Activated CD8-positive, alpha-beta T cell treated with anti-CD3 and anti-CD28 coated beads for 36 hours (primary cell): ENCODE measurements around the gene KRTAP1-5. TPM values are rescaled to one million over a fixed set of nuclear protein-coding genes. Genes with fewer than 3 reads are reported as not detected.
"Not testable (repeated sequence)": the region's sequence is repeated elsewhere in the genome, so short reads cannot be mapped to it uniquely, and the experiment has no call there.

Experiments used
- ATAC-seq: fragments of 200-7000 bp; cut with Tn5 transposase; one replicate; pipeline ENCODE4 v1.10.0; 2021; ENCODE audit warnings: mild to moderate bottlenecking, moderate library complexity
- CTCF ChIA-PET: fragments of 350-600 bp; sonication (Branson Sonifier 250); formaldehyde crosslinking; loops from one replicate; lab custom pipeline; 2021; ENCODE audit warnings: antibody characterized with exemption; lab: Charles Lee
- POLR2A ChIA-PET: fragments of 350-600 bp; sonication (Branson Sonifier 250); formaldehyde crosslinking; loops from one replicate; lab custom pipeline; 2021; ENCODE audit warnings: antibody characterized with exemption; lab: Charles Lee
- DNase-seq: peaks from one replicate; pipeline ENCODE4 v3.0.0-alpha.2; 2020
- H3K27ac Mint-ChIP-seq: one replicate; pipeline ENCODE4 v1.8.0; 2021; ENCODE audit warnings: mild to moderate bottlenecking, mixed read lengths
- H3K27me3 Mint-ChIP-seq: one replicate; pipeline ENCODE4 v1.8.0; 2021; ENCODE audit warnings: mixed read lengths
- H3K36me3 Mint-ChIP-seq: one replicate; pipeline ENCODE4 v1.8.0; 2021; ENCODE audit warnings: low read depth, mixed read lengths
- H3K4me1 Mint-ChIP-seq: one replicate; pipeline ENCODE4 v1.8.0; 2021; ENCODE audit warnings: low read depth, mixed read lengths
- H3K4me3 Mint-ChIP-seq: one replicate; pipeline ENCODE4 v1.8.0; 2021; ENCODE audit warnings: mild to moderate bottlenecking, moderate library complexity, mixed read lengths
- H3K9me3 Mint-ChIP-seq: one replicate; pipeline ENCODE4 v1.8.0; 2021; ENCODE audit warnings: mixed read lengths
- intact Hi-C: fragments of 100-400 bp; cut with micrococcal nuclease; formaldehyde crosslinking; loops from one replicate; pipeline ENCODE4 v1.10.0; 2022
- total RNA-seq, 2 experiments: library from RNA; stranded (reverse); gene quantifications; one replicate each; pipeline ENCODE4 v1.2.3, GENCODE V29; 2021
- TF ChIP-seq, protein P1 (sequence below): fragments of 200-600 bp; IDR thresholded peaks from one replicate; pipeline ENCODE4 v1.8.0; 2022; ENCODE audit warnings: antibody characterized with exemption, mild to moderate bottlenecking

The KRTAP1-5 gene
- total RNA-seq, 2 experiments from 2014 or later, result not detected

- no peaks in the 10 kb centered on the region for H3K4me1 Mint-ChIP-seq
- ATAC-seq (no peak), DNase-seq (no peak)
- ChIA-PET POLR2A (no interaction called here), CTCF (no interaction called here)
- intact Hi-C loops, result no loop called here
- H3K4me3 Mint-ChIP-seq, result no peak overlapping the region
- TF ChIP-seq, protein P1, sequence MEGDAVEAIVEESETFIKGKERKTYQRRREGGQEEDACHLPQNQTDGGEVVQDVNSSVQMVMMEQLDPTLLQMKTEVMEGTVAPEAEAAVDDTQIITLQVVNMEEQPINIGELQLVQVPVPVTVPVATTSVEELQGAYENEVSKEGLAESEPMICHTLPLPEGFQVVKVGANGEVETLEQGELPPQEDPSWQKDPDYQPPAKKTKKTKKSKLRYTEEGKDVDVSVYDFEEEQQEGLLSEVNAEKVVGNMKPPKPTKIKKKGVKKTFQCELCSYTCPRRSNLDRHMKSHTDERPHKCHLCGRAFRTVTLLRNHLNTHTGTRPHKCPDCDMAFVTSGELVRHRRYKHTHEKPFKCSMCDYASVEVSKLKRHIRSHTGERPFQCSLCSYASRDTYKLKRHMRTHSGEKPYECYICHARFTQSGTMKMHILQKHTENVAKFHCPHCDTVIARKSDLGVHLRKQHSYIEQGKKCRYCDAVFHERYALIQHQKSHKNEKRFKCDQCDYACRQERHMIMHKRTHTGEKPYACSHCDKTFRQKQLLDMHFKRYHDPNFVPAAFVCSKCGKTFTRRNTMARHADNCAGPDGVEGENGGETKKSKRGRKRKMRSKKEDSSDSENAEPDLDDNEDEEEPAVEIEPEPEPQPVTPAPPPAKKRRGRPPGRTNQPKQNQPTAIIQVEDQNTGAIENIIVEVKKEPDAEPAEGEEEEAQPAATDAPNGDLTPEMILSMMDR, result no peak
- H3K36me3 Mint-ChIP-seq, result no peaks in the 10 kb centered on the region
- H3K27me3 Mint-ChIP-seq, result no peaks in the 10 kb centered on the region
- H3K9me3 Mint-ChIP-seq, result no peaks in the 10 kb centered on the region
- H3K27ac Mint-ChIP-seq, result no peak overlapping the region
Observed at GRCh38 chr17:41069031-41069430, 42.0 kb upstream of the KRTAP1-5 start.

DNA sequence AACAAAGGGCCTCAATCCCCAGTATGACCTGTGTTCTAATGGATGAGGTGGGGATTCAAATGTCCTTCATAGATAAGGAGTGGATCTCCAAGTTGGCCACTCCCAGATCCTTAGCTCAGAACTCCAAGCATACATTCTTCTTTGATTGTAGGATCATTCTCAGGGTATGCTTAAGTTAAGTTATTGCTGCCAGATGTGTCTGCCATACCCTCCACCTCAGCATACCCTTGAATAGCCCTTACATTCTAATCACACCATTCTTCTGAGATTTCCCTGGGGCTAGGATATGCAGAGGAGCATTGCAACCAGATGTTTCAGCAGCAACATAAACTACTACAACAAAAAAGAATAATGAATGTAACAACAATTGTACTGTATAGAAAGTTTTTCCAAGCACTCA, 40.3 kb upstream of the KRTAP1-5 start:
- H3K27ac Mint-ChIP-seq, result no peak overlapping the region
- no peak overlapping the region for H3K4me3 Mint-ChIP-seq
- H3K9me3 Mint-ChIP-seq, result no peaks in the 10 kb centered on the region
- intact Hi-C loops, result no loop called here
- no peaks in the 10 kb centered on the region for H3K36me3 Mint-ChIP-seq
- no peaks in the 10 kb centered on the region for H3K4me1 Mint-ChIP-seq
- ChIA-PET POLR2A (no interaction called here), CTCF (no interaction called here)
- TF ChIP-seq, protein P1, result no peak
- ATAC-seq, result no peak
- peaks cover 2% of the 10 kb centered on the region for H3K27me3 Mint-ChIP-seq
- DNase-seq, result no peak

DNA sequence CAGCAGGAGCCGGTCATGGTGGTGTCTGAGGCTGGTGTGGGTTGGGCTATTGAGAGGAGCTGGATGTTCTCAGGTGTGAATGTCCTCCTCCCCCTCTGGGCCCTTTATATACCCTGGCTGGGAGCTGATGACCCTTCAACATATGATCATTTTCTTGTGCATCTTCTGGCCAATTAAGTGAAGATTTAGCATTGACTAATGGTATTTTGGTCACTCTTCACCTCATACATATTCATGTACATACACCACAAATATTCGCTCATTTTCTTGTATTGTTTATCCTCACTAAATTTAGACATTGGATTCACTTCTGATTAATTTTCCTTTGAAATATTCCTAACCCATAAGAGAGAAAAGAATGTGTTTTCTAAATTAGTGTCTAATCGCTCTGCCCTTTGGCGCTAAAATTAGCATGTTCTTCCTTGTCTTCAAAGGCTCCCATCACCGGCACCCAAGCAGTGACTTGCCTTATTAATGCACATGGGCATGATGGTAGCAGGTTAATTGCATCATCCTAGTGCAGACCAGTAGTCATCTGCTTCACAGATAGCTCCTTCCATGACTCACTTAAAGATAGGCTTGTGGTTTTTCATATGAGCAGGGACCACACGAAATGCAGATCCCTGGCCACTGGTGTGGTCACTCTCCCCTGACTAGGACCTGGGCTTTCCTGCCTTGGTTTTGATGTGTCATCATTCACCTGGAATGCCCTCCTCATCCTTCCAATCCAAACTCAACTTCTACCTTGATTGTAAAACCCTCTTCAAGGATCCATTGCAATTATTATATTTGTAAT, 39.0 kb upstream of the KRTAP1-5 start, which contains the start of gene KRTAP2-4:
Gene KRTAP2-4 (minus strand): TSS at position 51 of the 796 bp plus-strand sequence. CDS start 34 bp downstream, at position 17.
- Mint-ChIP-seq H3K27ac (no peak within 1 kb of the TSS), H3K9me3 (no peaks in the 10 kb centered on the region), H3K27me3 (peaks cover 5% of the 10 kb centered on the region), H3K4me3 (no peak within 1 kb of the TSS), H3K4me1 (no peaks in the 10 kb centered on the region), H3K36me3 (no peaks in the 10 kb centered on the region)
- intact Hi-C loops, result no loop called here
- no peak for DNase-seq
- ChIA-PET CTCF (no interaction called here), POLR2A (no interaction called here)
- no peak for ATAC-seq
- TF ChIP-seq, protein P1, result no peak

GRCh38 chr17:41065016-41065689, 38.1 kb upstream of the KRTAP1-5 start:
- intact Hi-C loops, ATAC-seq, H3K4me3 Mint-ChIP-seq, CTCF ChIA-PET, H3K36me3 Mint-ChIP-seq, H3K27ac Mint-ChIP-seq, POLR2A ChIA-PET, DNase-seq, H3K9me3 Mint-ChIP-seq, H3K4me1 Mint-ChIP-seq: not testable (repeated sequence)
- H3K27me3 Mint-ChIP-seq, result peaks cover 14% of the 10 kb centered on the region

- intact Hi-C loops, result no loop called here
- Mint-ChIP-seq H3K27ac (no peak overlapping the region), H3K36me3 (no peaks in the 10 kb centered on the region), H3K4me3 (no peak overlapping the region), H3K4me1 (no peaks in the 10 kb centered on the region), H3K27me3 (peaks cover 19% of the 10 kb centered on the region), H3K9me3 (no peaks in the 10 kb centered on the region)
- TF ChIP-seq, protein P1, result no peak
- ATAC-seq, result no peak
- CTCF ChIA-PET, result no interaction called here
- POLR2A ChIA-PET, result no interaction called here
- DNase-seq, result no peak
Observed at GRCh38 chr17:41064301-41064700, 37.3 kb upstream of the KRTAP1-5 start.
